HFFc6 (cell line): ENCODE measurements around the gene PCSK1N. TPM values are rescaled to one million over a fixed set of nuclear protein-coding genes. Genes with fewer than 3 reads are reported as not detected.

Experiments
- DNase-seq: peaks from one replicate; pipeline ENCODE4 v3.0.0-alpha.2; 2018
- H3K27ac Mint-ChIP-seq: 2 replicates; pipeline ENCODE4 v1.8.0; 2020; ENCODE audit warnings: mild to moderate bottlenecking, mixed read lengths
- H3K27me3 Mint-ChIP-seq: 2 replicates; pipeline ENCODE4 v1.8.0; 2021; ENCODE audit warnings: mild to moderate bottlenecking, moderate library complexity, mixed read lengths; ENCODE audit not compliant: insufficient read depth
- H3K36me3 Mint-ChIP-seq: 2 replicates; pipeline ENCODE4 v1.8.0; 2021; ENCODE audit warnings: low read depth, mixed read lengths
- H3K4me1 Mint-ChIP-seq: 2 replicates; pipeline ENCODE4 v1.8.0; 2020; ENCODE audit warnings: low read depth, mixed read lengths
- H3K4me3 Mint-ChIP-seq: 2 replicates; pipeline ENCODE4 v1.8.0; 2020; ENCODE audit warnings: mild to moderate bottlenecking, moderate library complexity, mixed read lengths
- H3K9me3 Mint-ChIP-seq: 2 replicates; pipeline ENCODE4 v1.8.0; 2020; ENCODE audit warnings: mild to moderate bottlenecking, mixed read lengths
- total RNA-seq, 6 experiments: library from RNA; stranded (reverse); fragmentation: NEBNext Ultra II Directional; extraction: Animal tissue kit (Norgen Biotek cat#: 25700); gene quantifications; 2 replicates in 1 of 6; 3 replicates in 5 of 6; pipeline ENCODE4 v1.2.3, GENCODE V29; 2021
- TF ChIP-seq, protein P1 (sequence below): fragments of 200-600 bp; sonication (generic); IDR thresholded peaks from 2 replicates; pipeline ENCODE4 v1.5.0; 2021; ENCODE audit warnings: antibody characterized with exemption, mild to moderate bottlenecking

The PCSK1N gene
- total RNA-seq, 6 experiments from 2014 or later, result not detected

- DNase-seq, result no peak
- Mint-ChIP-seq H3K27me3 (peaks cover 23% of the 10 kb centered on the region), H3K27ac (no peak overlapping the region), H3K9me3 (no peaks in the 10 kb centered on the region), H3K36me3 (no peaks in the 10 kb centered on the region; the same call in 1 of the 2 replicates), H3K4me3 (no peak overlapping the region), H3K4me1 (peaks cover 6% of the 10 kb centered on the region; the same call in 1 of the 2 replicates)
- TF ChIP-seq, protein P1, sequence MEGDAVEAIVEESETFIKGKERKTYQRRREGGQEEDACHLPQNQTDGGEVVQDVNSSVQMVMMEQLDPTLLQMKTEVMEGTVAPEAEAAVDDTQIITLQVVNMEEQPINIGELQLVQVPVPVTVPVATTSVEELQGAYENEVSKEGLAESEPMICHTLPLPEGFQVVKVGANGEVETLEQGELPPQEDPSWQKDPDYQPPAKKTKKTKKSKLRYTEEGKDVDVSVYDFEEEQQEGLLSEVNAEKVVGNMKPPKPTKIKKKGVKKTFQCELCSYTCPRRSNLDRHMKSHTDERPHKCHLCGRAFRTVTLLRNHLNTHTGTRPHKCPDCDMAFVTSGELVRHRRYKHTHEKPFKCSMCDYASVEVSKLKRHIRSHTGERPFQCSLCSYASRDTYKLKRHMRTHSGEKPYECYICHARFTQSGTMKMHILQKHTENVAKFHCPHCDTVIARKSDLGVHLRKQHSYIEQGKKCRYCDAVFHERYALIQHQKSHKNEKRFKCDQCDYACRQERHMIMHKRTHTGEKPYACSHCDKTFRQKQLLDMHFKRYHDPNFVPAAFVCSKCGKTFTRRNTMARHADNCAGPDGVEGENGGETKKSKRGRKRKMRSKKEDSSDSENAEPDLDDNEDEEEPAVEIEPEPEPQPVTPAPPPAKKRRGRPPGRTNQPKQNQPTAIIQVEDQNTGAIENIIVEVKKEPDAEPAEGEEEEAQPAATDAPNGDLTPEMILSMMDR, result no peak
Observed at GRCh38 chrX:48852857-48853256, 17.4 kb upstream of the PCSK1N start.

DNA sequence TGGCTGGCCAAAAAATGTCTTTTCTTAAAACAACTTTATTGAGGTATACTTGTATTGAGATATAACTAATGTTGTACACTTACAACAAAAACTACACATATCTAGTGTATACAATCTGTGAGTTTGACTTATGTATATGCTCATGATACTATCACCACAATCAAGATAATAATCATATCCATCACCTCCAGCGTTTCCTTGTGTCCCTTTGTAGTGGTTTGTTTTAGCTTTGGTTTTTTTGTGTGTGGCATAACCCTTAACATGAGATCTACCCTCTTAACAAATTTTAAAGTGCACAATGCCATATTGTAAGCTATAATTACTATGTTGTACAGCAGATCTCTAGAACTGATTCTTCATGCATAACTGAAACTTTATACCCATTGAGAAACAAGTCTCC is 13.4 kb upstream of the PCSK1N start:
- TF ChIP-seq, protein P1, result no peak
- Mint-ChIP-seq H3K4me3 (no peak overlapping the region), H3K27ac (no peak overlapping the region), H3K9me3 (no peaks in the 10 kb centered on the region), H3K27me3 (peaks cover 15% of the 10 kb centered on the region), H3K4me1 (no peaks in the 10 kb centered on the region), H3K36me3 (no peaks in the 10 kb centered on the region; the same call in 1 of the 2 replicates)
- DNase-seq, result no peak

GRCh38 chrX:48839686-48840085 is 4.3 kb upstream of the PCSK1N start:
- no peak overlapping the region for H3K4me3 Mint-ChIP-seq
- TF ChIP-seq, protein P1, result no peak
- H3K27ac Mint-ChIP-seq, result no peak overlapping the region
- no peaks in the 10 kb centered on the region for H3K9me3 Mint-ChIP-seq
- no peaks in the 10 kb centered on the region for H3K36me3 Mint-ChIP-seq
- H3K4me1 Mint-ChIP-seq, result no peaks in the 10 kb centered on the region; the same call in 1 of the 2 replicates
- no peak for DNase-seq
- H3K27me3 Mint-ChIP-seq, result peaks cover 8% of the 10 kb centered on the region; the same call in 1 of the 2 replicates

- Mint-ChIP-seq H3K36me3 (no peaks in the 10 kb centered on the region), H3K9me3 (no peaks in the 10 kb centered on the region), H3K27me3 (peaks cover 31% of the 10 kb centered on the region), H3K4me1 (no peaks in the 10 kb centered on the region; the same call in 1 of the 2 replicates), H3K27ac (no peak overlapping the region), H3K4me3 (no peak overlapping the region; the same call in 1 of the 2 replicates)
- TF ChIP-seq, protein P1, result no peak
- no peak for DNase-seq
Observed at GRCh38 chrX:48834383-48834709, 1.1 kb downstream of the PCSK1N start.

DNA sequence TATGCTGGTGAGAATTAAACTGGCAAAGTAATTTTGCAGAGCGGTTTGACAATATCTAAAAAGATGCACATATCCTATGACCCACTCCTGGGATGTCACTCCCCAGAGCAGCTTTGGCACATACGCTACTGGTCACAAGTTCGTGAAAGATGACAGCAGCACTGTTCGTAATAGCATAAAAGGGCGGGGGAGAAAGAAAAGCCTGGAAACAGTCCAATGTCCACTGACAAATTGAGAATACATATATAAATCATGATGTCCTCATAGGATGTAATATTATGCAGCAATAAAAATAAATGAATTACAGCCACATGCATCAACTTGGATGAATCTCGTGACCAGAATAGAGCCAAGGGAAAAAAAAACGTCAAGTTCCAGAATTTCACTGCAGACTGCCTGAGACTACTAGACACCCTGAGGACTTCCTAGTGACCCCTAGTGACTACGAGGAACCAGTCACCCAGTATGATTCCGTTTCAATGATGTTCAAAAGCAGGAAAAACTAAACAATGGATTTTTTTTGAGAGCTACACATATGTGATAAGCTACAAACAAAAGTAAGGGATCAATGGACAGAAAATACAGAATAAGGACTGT is 1.8 kb downstream of the PCSK1N start:
- H3K4me1 Mint-ChIP-seq, result no peaks in the 10 kb centered on the region; the same call in 1 of the 2 replicates
- no peak overlapping the region for H3K27ac Mint-ChIP-seq
- H3K27me3 Mint-ChIP-seq, result peaks cover 31% of the 10 kb centered on the region
- TF ChIP-seq, protein P1, result no peak
- DNase-seq, result no peak
- no peaks in the 10 kb centered on the region for H3K36me3 Mint-ChIP-seq
- no peak overlapping the region for H3K4me3 Mint-ChIP-seq
- H3K9me3 Mint-ChIP-seq, result no peaks in the 10 kb centered on the region

- Mint-ChIP-seq H3K27me3 (peaks cover 30% of the 10 kb centered on the region), H3K9me3 (no peaks in the 10 kb centered on the region), H3K4me3 (no peak overlapping the region), H3K27ac (no peak overlapping the region), H3K36me3 (no peaks in the 10 kb centered on the region), H3K4me1 (no peaks in the 10 kb centered on the region; the same call in 1 of the 2 replicates)
- TF ChIP-seq, protein P1, result no peak
- no peak for DNase-seq
Observed at GRCh38 chrX:48831909-48832291, 3.5 kb downstream of the PCSK1N start.
